Astrocyte (in vitro differentiated cells and primary cell): ENCODE data around the gene TP53AIP1.

Experiments
- CTCF ChIP-seq: IDR thresholded peaks from 2 replicates; pipeline ENCODE4 v1.5.1; 2011; ENCODE audit warnings: low read depth, mild to moderate bottlenecking, inconsistent platforms, low read length, moderate library complexity; ENCODE audit not compliant: insufficient read depth
- EZH2 ChIP-seq: IDR thresholded peaks from 2 replicates; pipeline ENCODE4 v1.6.1; 2012; ENCODE audit warnings: mild to moderate bottlenecking, low read length, inconsistent platforms; ENCODE audit not compliant: insufficient read depth

GRCh38 chr11:128953151-128953550 is 10.5 kb upstream of the TP53AIP1 start:
- TF ChIP-seq EZH2, result no peak
- TF ChIP-seq CTCF, result no peak
